ENCODE measurements around the gene FGF14.
"Not testable (repeated sequence)": the region's sequence is repeated elsewhere in the genome, so short reads cannot be mapped to it uniquely, and the experiment has no call there.

GRCh38 chr13:102011455-102011854, 390.4 kb downstream of the FGF14 start:
- TF ChIP-seq CTCF, POLR2A (IDR thresholded peaks at IDR 0.05): not testable (repeated sequence)
